ENCODE results near the gene DAD1. TPM values are rescaled to one million over a fixed set of nuclear protein-coding genes. Genes with fewer than 3 reads are reported as not detected.

Gene DAD1
- total RNA-seq, 1 experiment from 2014 or later: 258 TPM

DNA sequence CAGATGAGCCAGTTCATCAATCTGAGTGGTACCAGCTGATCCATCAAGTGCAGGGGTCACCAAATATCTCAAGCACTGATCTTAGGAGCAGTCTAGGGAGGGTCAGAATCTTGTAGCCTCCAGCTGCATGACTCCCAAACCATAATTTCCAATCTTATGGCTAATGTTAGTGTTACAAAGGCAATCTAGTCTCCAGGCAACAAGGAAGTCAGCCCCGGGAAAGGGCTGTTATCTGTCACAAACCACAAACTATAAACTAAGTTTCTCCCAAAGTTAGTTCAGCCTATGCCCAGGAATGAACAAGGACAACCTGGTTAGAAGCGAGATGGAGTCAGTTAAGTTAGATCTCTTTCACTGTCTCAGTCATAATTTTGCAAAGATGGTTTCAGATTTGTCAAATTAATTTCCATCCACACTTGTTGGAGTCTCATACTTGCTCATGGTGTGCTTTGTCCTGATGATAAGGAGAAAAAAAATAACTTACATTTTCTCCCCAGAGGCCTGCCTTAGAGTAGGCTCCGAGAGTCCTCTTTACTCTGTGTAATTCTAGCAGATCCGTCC is 5.2 kb upstream of the DAD1 start:
- TF ChIP-seq EZH2phosphoT487 (IDR thresholded peaks at IDR 0.05; ENCODE audit: borderline replicate concordance, low read length) (no peak), CTCF (conservative IDR thresholded peaks at IDR 0.05; ENCODE audit: low read depth, low read length) (no peak), EZH2 (IDR thresholded peaks at IDR 0.05; ENCODE audit: low read length, unreplicated experiment) (no peak)
- ATAC-seq (no peak), DNase-seq (no peak)
- Histone ChIP-seq H3K27me3 (ENCODE audit: low read length) (no peaks in the 10 kb centered on the region), H3K9ac (ENCODE audit: low read length) (no peak overlapping the region), H3K27ac (ENCODE audit: low read length) (no peak overlapping the region), H4K20me1 (ENCODE audit: low read length) (no peaks in the 10 kb centered on the region), H3K4me2 (ENCODE audit: low read length) (no peak overlapping the region), H2AFZ (ENCODE audit: low read length) (no peak overlapping the region), H3K9me3 (ENCODE audit: low read length) (no peaks in the 10 kb centered on the region), H3F3A (ENCODE audit: low read length, unreplicated experiment) (no peaks in the 10 kb centered on the region), H3K4me3 (ENCODE audit: low read length) (no peak overlapping the region), H3K4me1 (ENCODE audit: insufficient read depth, low read length) (peaks cover 17% of the 10 kb centered on the region), H3K9me2 (replicated peaks; ENCODE audit: low read length) (no peaks in the 10 kb centered on the region), H3K36me3 (ENCODE audit: low read depth, low read length) (no peaks in the 10 kb centered on the region), H3K79me2 (ENCODE audit: low read length) (peaks cover 3% of the 10 kb centered on the region)
- intact Hi-C loops (cut with micrococcal nuclease): no loop called here
- CTCF ChIA-PET: no interaction called here
- POLR2A ChIA-PET (ENCODE audit: unreplicated experiment): no interaction called here
- BruUV-seq (replicated peaks): no TSS peak

DNA sequence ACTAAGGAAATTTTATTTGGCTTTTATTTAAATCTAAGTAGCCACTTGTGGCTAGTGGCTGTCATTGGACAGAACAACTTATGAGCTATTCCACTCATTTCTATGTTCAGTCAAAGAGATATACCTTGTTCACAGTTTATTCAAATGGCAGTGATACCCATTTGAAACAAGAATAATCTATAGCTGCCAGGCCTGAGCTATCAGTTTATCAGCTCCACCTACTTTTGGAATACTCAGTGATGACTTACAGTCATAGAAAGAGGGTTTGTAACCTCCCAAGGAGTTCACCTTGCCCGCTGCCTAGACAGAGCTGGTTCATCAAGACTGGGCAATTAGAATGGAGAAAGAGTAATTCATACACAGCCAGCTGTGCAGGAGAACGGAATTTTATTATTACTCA is 4.6 kb upstream of the DAD1 start:
- intact Hi-C loops (cut with micrococcal nuclease): no loop called here
- H4K20me1 ChIP-seq (ENCODE audit: low read length): no peaks in the 10 kb centered on the region
- no peaks in the 10 kb centered on the region for H3K9me2 ChIP-seq (replicated peaks; ENCODE audit: low read length)
- ChIA-PET POLR2A (ENCODE audit: unreplicated experiment) (no interaction called here), CTCF (no interaction called here)
- no peaks in the 10 kb centered on the region for H3K9me3 ChIP-seq (ENCODE audit: low read length)
- no peak overlapping the region for H3K4me2 ChIP-seq (ENCODE audit: low read length)
- H3K27me3 ChIP-seq (ENCODE audit: low read length): no peaks in the 10 kb centered on the region
- H3K36me3 ChIP-seq (ENCODE audit: low read depth, low read length): no peaks in the 10 kb centered on the region
- no peaks in the 10 kb centered on the region for H3F3A ChIP-seq (ENCODE audit: low read length, unreplicated experiment)
- BruUV-seq (replicated peaks): no TSS peak
- no peak overlapping the region for H2AFZ ChIP-seq (ENCODE audit: low read length)
- ATAC-seq: no peak
- no peak for TF ChIP-seq CTCF (conservative IDR thresholded peaks at IDR 0.05; ENCODE audit: low read depth, low read length)
- TF ChIP-seq EZH2 (IDR thresholded peaks at IDR 0.05; ENCODE audit: low read length, unreplicated experiment): no peak
- no peak for TF ChIP-seq EZH2phosphoT487 (IDR thresholded peaks at IDR 0.05; ENCODE audit: borderline replicate concordance, low read length)
- DNase-seq: no peak
- peaks cover 5% of the 10 kb centered on the region for H3K79me2 ChIP-seq (ENCODE audit: low read length)
- no peak overlapping the region for H3K9ac ChIP-seq (ENCODE audit: low read length)
- peaks cover 13% of the 10 kb centered on the region for H3K4me1 ChIP-seq (ENCODE audit: insufficient read depth, low read length)
- H3K4me3 ChIP-seq (ENCODE audit: low read length): no peak overlapping the region
- no peak overlapping the region for H3K27ac ChIP-seq (ENCODE audit: low read length)

- Histone ChIP-seq H2AFZ (ENCODE audit: low read length) (no peak overlapping the region), H3K9me3 (ENCODE audit: low read length) (no peaks in the 10 kb centered on the region), H3F3A (ENCODE audit: low read length, unreplicated experiment) (no peaks in the 10 kb centered on the region), H3K79me2 (ENCODE audit: low read length) (peaks cover 9% of the 10 kb centered on the region), H3K4me1 (ENCODE audit: insufficient read depth, low read length) (peaks cover 13% of the 10 kb centered on the region), H3K9me2 (replicated peaks; ENCODE audit: low read length) (no peaks in the 10 kb centered on the region), H3K27ac (ENCODE audit: low read length) (no peak overlapping the region), H3K4me3 (ENCODE audit: low read length) (no peak overlapping the region), H3K9ac (ENCODE audit: low read length) (no peak overlapping the region), H3K36me3 (ENCODE audit: low read depth, low read length) (no peaks in the 10 kb centered on the region), H3K4me2 (ENCODE audit: low read length) (no peak overlapping the region), H4K20me1 (ENCODE audit: low read length) (no peaks in the 10 kb centered on the region), H3K27me3 (ENCODE audit: low read length) (no peaks in the 10 kb centered on the region)
- BruUV-seq (replicated peaks): no TSS peak
- ChIA-PET POLR2A (ENCODE audit: unreplicated experiment) (no interaction called here), CTCF (no interaction called here)
- intact Hi-C loops (cut with micrococcal nuclease): no loop called here
- ATAC-seq: no peak
- no peak for DNase-seq
- TF ChIP-seq EZH2phosphoT487 (IDR thresholded peaks at IDR 0.05; ENCODE audit: borderline replicate concordance, low read length) (no peak), EZH2 (IDR thresholded peaks at IDR 0.05; ENCODE audit: low read length, unreplicated experiment) (no peak), CTCF (conservative IDR thresholded peaks at IDR 0.05; ENCODE audit: low read depth, low read length) (no peak)
These were observed 4.2 kb upstream of the DAD1 start for GRCh38 chr14:22593189-22593588.
